Measurements from ENCODE around the gene NPIPB8. TPM values are rescaled to one million over a fixed set of nuclear protein-coding genes. Genes with fewer than 3 reads are reported as not detected.
"Not testable (repeated sequence)": the region's sequence is repeated elsewhere in the genome, so short reads cannot be mapped to it uniquely, and the experiment has no call there.

Gene NPIPB8
- total and polyA plus RNA-seq, 2 donors (not counting 1 experiment from before 2014, with no cell fraction given) = 0.17 TPM; not detected in 1

GRCh38 chr16:28617874-28618273, 20.0 kb upstream of the NPIPB8 start:
- no peak for TF ChIP-seq CTCF (conservative IDR thresholded peaks at IDR 0.05 in 1 of 2, IDR thresholded peaks at IDR 0.05 in 1 of 2; ENCODE audit: low read depth in 1 of 2, low read length in 2 of 2)
- TF ChIP-seq EZH2 (IDR thresholded peaks at IDR 0.05; ENCODE audit: low read length, missing control alignments) = no peak
- Histone ChIP-seq H3K4me3 (replicated peaks in 1 of 4; ENCODE audit: control extremely low read depth in 1 of 4, insufficient read depth in 1 of 4, low read depth in 3 of 4, low read length in 4 of 4) (no peak overlapping the region), H3K4me1 (ENCODE audit: control insufficient read depth, extremely low read depth, insufficient read depth, low read length) (no peaks in the 10 kb centered on the region), H3K9ac (ENCODE audit: insufficient read depth, low read length) (no peak overlapping the region), H3K36me3 (ENCODE audit: control insufficient read depth, insufficient read depth, low read length) (no peaks in the 10 kb centered on the region), H4K20me1 (ENCODE audit: control insufficient read depth, extremely low read depth, insufficient read depth, low read length) (no peaks in the 10 kb centered on the region), H3K27me3 (ENCODE audit: control insufficient read depth, insufficient read depth, low read length) (peaks cover 5% of the 10 kb centered on the region), H3K79me2 (ENCODE audit: control insufficient read depth, insufficient read depth, low read length) (no peaks in the 10 kb centered on the region), H3K9me3 (ENCODE audit: control insufficient read depth, insufficient read depth, low read depth, low read length) (no peaks in the 10 kb centered on the region), H3K27ac (ENCODE audit: insufficient read depth, low read length) (no peak overlapping the region), H2AFZ (ENCODE audit: low read length) (no peak overlapping the region), H3K4me2 (ENCODE audit: extremely low read depth, insufficient read depth, low read length) (no peak overlapping the region)
- DNase-seq (ENCODE audit: low read depth in 2 of 2) = peak in 1 of 2 donors; percentile 12

DNA sequence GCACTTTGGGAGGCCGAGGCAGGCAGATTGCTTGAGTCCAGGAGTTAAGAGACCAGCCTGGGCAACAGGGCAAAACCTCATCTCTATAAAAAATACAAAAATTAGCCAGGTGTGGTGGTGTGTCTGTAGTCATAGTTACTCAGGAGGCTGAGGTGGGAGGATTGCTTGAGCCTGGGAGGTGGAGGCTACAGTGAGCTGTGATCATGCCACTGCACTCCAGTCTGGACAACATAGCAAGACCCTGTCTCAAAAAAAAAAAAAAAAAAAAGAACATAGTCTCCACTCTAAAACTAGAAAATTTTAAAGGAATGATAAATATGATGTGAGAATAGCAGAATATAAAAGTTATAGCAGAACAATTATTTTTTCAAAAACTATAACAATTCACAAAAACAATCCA, 17.5 kb upstream of the NPIPB8 start:
- not testable (repeated sequence) for H3K4me2 ChIP-seq (ENCODE audit: extremely low read depth, insufficient read depth, low read length); H3K36me3 ChIP-seq (ENCODE audit: control insufficient read depth, insufficient read depth, low read length); H3K4me1 ChIP-seq (ENCODE audit: control insufficient read depth, extremely low read depth, insufficient read depth, low read length); H2AFZ ChIP-seq (ENCODE audit: low read length); DNase-seq (ENCODE audit: low read depth in 2 of 2); H3K9me3 ChIP-seq (ENCODE audit: control insufficient read depth, insufficient read depth, low read depth, low read length); H3K27ac ChIP-seq (ENCODE audit: insufficient read depth, low read length); H3K27me3 ChIP-seq (ENCODE audit: control insufficient read depth, insufficient read depth, low read length); H3K4me3 ChIP-seq (replicated peaks in 1 of 4; ENCODE audit: control extremely low read depth in 1 of 4, insufficient read depth in 1 of 4, low read depth in 3 of 4, low read length in 4 of 4); H3K9ac ChIP-seq (ENCODE audit: insufficient read depth, low read length); H4K20me1 ChIP-seq (ENCODE audit: control insufficient read depth, extremely low read depth, insufficient read depth, low read length); H3K79me2 ChIP-seq (ENCODE audit: control insufficient read depth, insufficient read depth, low read length)

DNA sequence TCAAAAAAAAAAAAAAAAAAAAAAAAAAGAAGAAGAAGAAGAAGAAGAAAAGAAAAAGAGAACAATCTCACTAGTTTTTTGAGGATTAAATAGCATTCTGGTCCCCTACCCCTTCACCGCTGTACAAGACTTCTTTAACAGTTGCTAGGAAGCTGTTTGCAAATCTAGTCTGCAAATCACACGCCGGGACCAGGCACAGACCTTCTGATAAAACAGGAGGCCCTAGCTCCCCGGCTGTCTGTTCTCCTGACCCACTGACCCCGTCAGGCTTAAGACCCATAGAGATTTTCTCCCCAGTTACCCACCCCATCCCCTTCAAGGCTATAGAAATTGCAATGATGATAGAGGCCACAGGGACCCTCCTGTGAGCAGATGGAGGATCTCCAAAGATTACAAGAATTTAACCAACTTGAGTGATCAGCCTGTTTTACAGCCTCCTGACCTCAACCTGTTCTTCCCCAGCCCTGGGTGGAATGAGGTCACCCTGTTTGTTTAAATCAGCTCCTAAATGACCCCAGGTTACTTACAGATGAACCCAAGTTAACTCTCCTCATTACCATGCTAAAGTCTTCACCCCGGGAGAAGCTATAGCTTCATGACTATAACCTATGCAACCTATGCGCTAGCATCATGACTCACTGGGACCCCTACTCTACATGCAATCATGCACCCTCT, 16.2 kb upstream of the NPIPB8 start:
- Histone ChIP-seq H3K4me3 (replicated peaks in 1 of 4; ENCODE audit: control extremely low read depth in 1 of 4, insufficient read depth in 1 of 4, low read depth in 3 of 4, low read length in 4 of 4) (no peak overlapping the region), H3K79me2 (ENCODE audit: control insufficient read depth, insufficient read depth, low read length) (no peaks in the 10 kb centered on the region), H3K4me1 (ENCODE audit: control insufficient read depth, extremely low read depth, insufficient read depth, low read length) (no peaks in the 10 kb centered on the region), H3K9ac (ENCODE audit: insufficient read depth, low read length) (no peak overlapping the region), H3K4me2 (ENCODE audit: extremely low read depth, insufficient read depth, low read length) (no peak overlapping the region), H4K20me1 (ENCODE audit: control insufficient read depth, extremely low read depth, insufficient read depth, low read length) (no peaks in the 10 kb centered on the region), H3K27me3 (ENCODE audit: control insufficient read depth, insufficient read depth, low read length) (peaks cover 5% of the 10 kb centered on the region), H3K27ac (ENCODE audit: insufficient read depth, low read length) (no peak overlapping the region), H3K36me3 (ENCODE audit: control insufficient read depth, insufficient read depth, low read length) (no peaks in the 10 kb centered on the region), H2AFZ (ENCODE audit: low read length) (no peak overlapping the region), H3K9me3 (ENCODE audit: control insufficient read depth, insufficient read depth, low read depth, low read length) (no peaks in the 10 kb centered on the region)
- TF ChIP-seq CTCF (conservative IDR thresholded peaks at IDR 0.05 in 1 of 2, IDR thresholded peaks at IDR 0.05 in 1 of 2; ENCODE audit: low read depth in 1 of 2, low read length in 2 of 2) = no peak
- TF ChIP-seq EZH2 (IDR thresholded peaks at IDR 0.05; ENCODE audit: low read length, missing control alignments) = no peak
- no peak for DNase-seq (ENCODE audit: low read depth in 2 of 2)

GRCh38 chr16:28622532-28623171, 15.2 kb upstream of the NPIPB8 start:
- not testable (repeated sequence) for H3K4me3 ChIP-seq (replicated peaks in 1 of 4; ENCODE audit: control extremely low read depth in 1 of 4, insufficient read depth in 1 of 4, low read depth in 3 of 4, low read length in 4 of 4); H3K9me3 ChIP-seq (ENCODE audit: control insufficient read depth, insufficient read depth, low read depth, low read length); H3K36me3 ChIP-seq (ENCODE audit: control insufficient read depth, insufficient read depth, low read length); H4K20me1 ChIP-seq (ENCODE audit: control insufficient read depth, extremely low read depth, insufficient read depth, low read length); DNase-seq (ENCODE audit: low read depth in 2 of 2); H3K27me3 ChIP-seq (ENCODE audit: control insufficient read depth, insufficient read depth, low read length); H3K27ac ChIP-seq (ENCODE audit: insufficient read depth, low read length); H3K4me2 ChIP-seq (ENCODE audit: extremely low read depth, insufficient read depth, low read length); H2AFZ ChIP-seq (ENCODE audit: low read length); H3K4me1 ChIP-seq (ENCODE audit: control insufficient read depth, extremely low read depth, insufficient read depth, low read length); H3K79me2 ChIP-seq (ENCODE audit: control insufficient read depth, insufficient read depth, low read length); H3K9ac ChIP-seq (ENCODE audit: insufficient read depth, low read length)
